HUES64 (cell line): Measurements from ENCODE around the gene RWDD1.

ENCODE experiments used
- H3K27ac ChIP-seq: 2 replicates; pipeline ENCODE4 v1.7.0; 2013; ENCODE audit warnings: low read depth, low read length, inconsistent platforms
- H3K27me3 ChIP-seq: 2 replicates; pipeline ENCODE4 v1.6.1; 2013; ENCODE audit warnings: mild to moderate bottlenecking, low read length; ENCODE audit not compliant: insufficient read depth
- H3K36me3 ChIP-seq: 2 replicates; pipeline ENCODE4 v1.6.1; 2013; ENCODE audit warnings: mild to moderate bottlenecking, low read length; ENCODE audit not compliant: insufficient read depth
- H3K4me1 ChIP-seq: 2 replicates; pipeline ENCODE4 v1.6.1; 2013; ENCODE audit warnings: mild to moderate bottlenecking, low read length, moderate library complexity; ENCODE audit not compliant: insufficient read depth
- H3K4me3 ChIP-seq: 2 replicates; pipeline ENCODE4 v1.5.1; 2013; ENCODE audit warnings: mild to moderate bottlenecking, low read length, moderate library complexity
- H3K9ac ChIP-seq: 2 replicates; pipeline ENCODE4 v1.6.1; 2013; ENCODE audit warnings: mild to moderate bottlenecking, low read depth, low read length
- H3K9me3 ChIP-seq: 2 replicates; pipeline ENCODE4 v1.6.1; 2013; ENCODE audit warnings: low read depth, low read length; ENCODE audit not compliant: insufficient read depth
- whole genome bisulfite sequencing: fragments of 150-250, 120-280 bp; methylation state at CpG from one replicate; pipeline ENCODE4 v1.1.7; 2013; ENCODE audit warnings: missing lambda C conversion rate; 5-methylcytosine and 5-hydroxymethylcytosine counted together

Gene RWDD1

GRCh38 chr6:116611056-116611455 lies 39.8 kb downstream of the RWDD1 start:
- Histone ChIP-seq H3K36me3 (no peaks in the 10 kb centered on the region), H3K27ac (no peak overlapping the region), H3K9me3 (no peaks in the 10 kb centered on the region), H3K4me1 (peaks cover 8% of the 10 kb centered on the region; the same call in 1 of the 2 replicates), H3K27me3 (no peaks in the 10 kb centered on the region), H3K4me3 (no peak overlapping the region), H3K9ac (no peak overlapping the region)
- 48% methylated on average over 4 of the region's 4 CpGs for WGBS

- Histone ChIP-seq H3K9me3 (no peaks in the 10 kb centered on the region), H3K36me3 (no peaks in the 10 kb centered on the region), H3K4me3 (peak within 1 kb of the TSS; percentile 87), H3K27ac (peak within 1 kb of the TSS; percentile 22; the same call in 1 of the 2 replicates), H3K9ac (peak within 1 kb of the TSS; percentile 93), H3K4me1 (peaks cover 5% of the 10 kb centered on the region; the same call in 1 of the 2 replicates), H3K27me3 (peaks cover 21% of the 10 kb centered on the region)
- under 1% methylated on average over 29 of the region's 29 CpGs for WGBS
Observed at GRCh38 chr6:116615937-116616736, 44.8 kb downstream of the RWDD1 start, which contains the start of gene RSPH4A. TSS of gene RSPH4A (plus strand) at chr6:116616479. CDS start at chr6:116616624, 145 bp downstream.

GRCh38 chr6:116616737-116617053 lies 45.4 kb downstream of the RWDD1 start:
- Histone ChIP-seq H3K9ac (peak overlapping the region; percentile 41), H3K4me3 (peak overlapping the region; percentile 87)

GRCh38 chr6:116624036-116624805 lies 52.9 kb downstream of the RWDD1 start:
- Histone ChIP-seq H3K27me3 (no peaks in the 10 kb centered on the region), H3K9ac (no peak overlapping the region), H3K27ac (no peak overlapping the region), H3K9me3 (no peaks in the 10 kb centered on the region), H3K4me3 (no peak overlapping the region), H3K36me3 (no peaks in the 10 kb centered on the region), H3K4me1 (no peaks in the 10 kb centered on the region)
- WGBS = 67% methylated on average over 2 of the region's 3 CpGs

More at GRCh38 chr6:116616737-116617053, 45.4 kb downstream of the RWDD1 start:
- WGBS = 5% methylated on average over 16 of the region's 16 CpGs
- Histone ChIP-seq H3K4me1 (no peaks in the 10 kb centered on the region), H3K36me3 (no peaks in the 10 kb centered on the region), H3K27ac (no peak overlapping the region), H3K27me3 (peaks cover 21% of the 10 kb centered on the region), H3K9me3 (no peaks in the 10 kb centered on the region)

GRCh38 chr6:116625872-116626271 lies 54.6 kb downstream of the RWDD1 start:
- Histone ChIP-seq H3K36me3 (no peaks in the 10 kb centered on the region), H3K9ac (no peak overlapping the region), H3K9me3 (no peaks in the 10 kb centered on the region), H3K4me1 (no peaks in the 10 kb centered on the region), H3K27ac (no peak overlapping the region), H3K27me3 (no peaks in the 10 kb centered on the region), H3K4me3 (no peak overlapping the region)
- 97% methylated on average over 3 of the region's 3 CpGs for WGBS

- no peak overlapping the region for H3K27ac ChIP-seq
- H3K27me3 ChIP-seq = no peaks in the 10 kb centered on the region
- no peak overlapping the region for H3K4me3 ChIP-seq
- no peaks in the 10 kb centered on the region for H3K9me3 ChIP-seq
- 76% methylated on average over 3 of the region's 5 CpGs for WGBS
- peaks cover 3% of the 10 kb centered on the region; the same call in 1 of the 2 replicates for H3K36me3 ChIP-seq
- H3K9ac ChIP-seq = no peak overlapping the region
- H3K4me1 ChIP-seq = no peaks in the 10 kb centered on the region
Observed at GRCh38 chr6:116629563-116629981, 58.3 kb downstream of the RWDD1 start.

- Histone ChIP-seq H3K27ac (no peak overlapping the region), H3K27me3 (no peaks in the 10 kb centered on the region), H3K36me3 (peaks cover 10% of the 10 kb centered on the region), H3K9ac (no peak overlapping the region), H3K4me1 (no peaks in the 10 kb centered on the region), H3K9me3 (no peaks in the 10 kb centered on the region), H3K4me3 (no peak overlapping the region)
- WGBS = 89% methylated on average over 5 of the region's 5 CpGs
Observed at GRCh38 chr6:116631379-116631990, 60.2 kb downstream of the RWDD1 start.

GRCh38 chr6:116633685-116634084 lies 62.4 kb downstream of the RWDD1 start:
- no peaks in the 10 kb centered on the region for H3K4me1 ChIP-seq
- 87% methylated on average over 2 of the region's 2 CpGs for WGBS
- 0 out of 2 replicates have a peak, but pooled peaks cover 8% of the 10 kb centered on the region for H3K9me3 ChIP-seq
- peaks cover 18% of the 10 kb centered on the region for H3K36me3 ChIP-seq
- H3K4me3 ChIP-seq = no peak overlapping the region
- H3K27me3 ChIP-seq = no peaks in the 10 kb centered on the region
- H3K27ac ChIP-seq = no peak overlapping the region
- H3K9ac ChIP-seq = no peak overlapping the region
